Osteocyte (in vitro differentiated cells): Measurements from ENCODE around the gene DDX5. TPM values are rescaled to one million over a fixed set of nuclear protein-coding genes. Genes with fewer than 3 reads are reported as not detected.
"Not testable (repeated sequence)": the region's sequence is repeated elsewhere in the genome, so short reads cannot be mapped to it uniquely, and the experiment has no call there.

Experiments
- DNase-seq: peaks from one replicate; pipeline ENCODE4 v3.0.0; 2021; ENCODE audit warnings: mixed read lengths; ENCODE audit not compliant: unreplicated experiment; ENCODE audit errors: extremely low spot score
- H3K27ac Mint-ChIP-seq: one replicate; pipeline ENCODE4 v1.8.0; 2021; ENCODE audit warnings: mild to moderate bottlenecking, mixed read lengths; ENCODE audit not compliant: unreplicated experiment
- H3K27me3 Mint-ChIP-seq: one replicate; pipeline ENCODE4 v1.8.0; 2021; ENCODE audit warnings: mixed read lengths; ENCODE audit not compliant: unreplicated experiment
- H3K36me3 Mint-ChIP-seq: one replicate; pipeline ENCODE4 v1.8.0; 2021; ENCODE audit warnings: mixed read lengths; ENCODE audit not compliant: unreplicated experiment
- H3K4me1 Mint-ChIP-seq: one replicate; pipeline ENCODE4 v1.8.0; 2021; ENCODE audit warnings: mixed read lengths; ENCODE audit not compliant: unreplicated experiment
- H3K4me3 Mint-ChIP-seq: one replicate; pipeline ENCODE4 v1.8.0; 2021; ENCODE audit warnings: mild to moderate bottlenecking, moderate library complexity, mixed read lengths; ENCODE audit not compliant: unreplicated experiment
- H3K9me3 Mint-ChIP-seq: one replicate; pipeline ENCODE4 v1.8.0; 2021; ENCODE audit warnings: mixed read lengths; ENCODE audit not compliant: unreplicated experiment
- CTCF ChIP-seq: fragments of 200-600 bp; sonication (generic); IDR thresholded peaks from 2 replicates; pipeline ENCODE4 v1.5.0; 2021; ENCODE audit warnings: antibody characterized with exemption, mild to moderate bottlenecking, moderate library complexity
- total RNA-seq: library from RNA; stranded (reverse); gene quantifications from 2 replicates; pipeline ENCODE4 v1.2.1, GENCODE V29; 2021

The DDX5 gene
- total RNA-seq, 1 donor from 2014 or later, result 816 TPM

DNA sequence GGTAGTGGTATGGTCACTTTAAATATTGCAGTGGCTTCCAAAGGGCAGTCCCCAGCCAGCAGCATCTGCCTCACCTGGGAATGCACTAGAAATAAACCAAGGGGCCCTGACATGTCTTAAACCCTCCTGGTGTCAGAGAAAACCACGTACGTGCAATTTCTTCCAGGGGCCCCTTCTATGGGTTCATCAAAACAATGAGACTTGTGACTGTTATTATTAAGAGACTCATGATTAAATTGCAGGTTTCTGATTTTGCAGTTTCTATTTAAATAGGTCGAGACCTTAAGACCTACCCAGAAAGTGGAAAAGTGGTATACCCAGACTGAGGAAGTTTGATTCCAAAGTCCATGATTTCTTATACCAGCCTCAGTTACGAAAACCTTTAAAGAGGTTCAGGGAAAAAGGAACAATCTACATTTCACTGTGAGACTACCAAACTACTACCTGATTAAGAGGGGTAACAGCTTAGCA, 8.5 kb downstream of the DDX5 start:
- no peak for TF ChIP-seq CTCF
- Mint-ChIP-seq H3K4me1 (peaks cover 64% of the 10 kb centered on the region), H3K27ac (peak overlapping the region; percentile 93), H3K27me3 (no peaks in the 10 kb centered on the region), H3K36me3 (peaks cover 46% of the 10 kb centered on the region), H3K9me3 (no peaks in the 10 kb centered on the region), H3K4me3 (peak overlapping the region; percentile 99)
- no peak for DNase-seq

GRCh38 chr17:64496786-64497564, 9.1 kb downstream of the DDX5 start, which contains the start of gene POLG2:
Gene POLG2 (minus strand): TSS chr17:64497054. CDS start chr17:64496968, 86 bp downstream.
- Mint-ChIP-seq H3K4me3 (peak within 1 kb of the TSS; percentile 99), H3K4me1 (peaks cover 58% of the 10 kb centered on the region), H3K27ac (peak within 1 kb of the TSS; percentile 93), H3K9me3 (no peaks in the 10 kb centered on the region), H3K36me3 (peaks cover 43% of the 10 kb centered on the region), H3K27me3 (no peaks in the 10 kb centered on the region)
- peak; percentile 98 for DNase-seq
- peak; percentile 54 for TF ChIP-seq CTCF

- TF ChIP-seq CTCF, result no peak
- DNase-seq, result no peak
- Mint-ChIP-seq H3K4me1 (peaks cover 54% of the 10 kb centered on the region), H3K36me3 (peaks cover 41% of the 10 kb centered on the region), H3K9me3 (no peaks in the 10 kb centered on the region), H3K27me3 (no peaks in the 10 kb centered on the region), H3K27ac (peak overlapping the region; percentile 93), H3K4me3 (peak overlapping the region; percentile 99)
Observed at GRCh38 chr17:64496348-64496785, 9.7 kb downstream of the DDX5 start.

DNA sequence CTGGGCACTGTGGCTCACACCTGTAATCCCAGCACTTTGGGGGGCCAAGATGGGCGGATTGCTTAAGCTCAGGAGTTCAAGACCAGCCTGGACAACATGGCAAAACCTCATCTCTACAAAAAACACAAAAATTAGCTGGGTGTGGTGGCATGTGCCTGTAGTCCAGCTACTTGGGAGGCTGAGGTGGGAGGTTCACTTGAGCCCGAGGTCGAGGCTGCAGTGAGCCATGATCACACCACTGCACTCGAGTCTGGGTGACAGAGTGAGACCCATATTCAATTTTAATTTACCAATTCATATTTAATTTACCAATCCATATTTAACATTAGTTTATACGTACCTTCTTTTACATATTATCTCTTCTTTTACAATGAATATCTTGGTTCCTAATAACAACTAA, 10.8 kb downstream of the DDX5 start:
- H3K27ac Mint-ChIP-seq, DNase-seq, H3K27me3 Mint-ChIP-seq, H3K9me3 Mint-ChIP-seq: not testable (repeated sequence)
- H3K36me3 Mint-ChIP-seq, result peaks cover 33% of the 10 kb centered on the region
- peaks cover 48% of the 10 kb centered on the region for H3K4me1 Mint-ChIP-seq
- H3K4me3 Mint-ChIP-seq, result peak overlapping the region; percentile 10

GRCh38 chr17:64494121-64494520, 12.0 kb downstream of the DDX5 start:
- H3K4me1 Mint-ChIP-seq, result peaks cover 42% of the 10 kb centered on the region
- TF ChIP-seq CTCF, result no peak
- peaks cover 24% of the 10 kb centered on the region for H3K36me3 Mint-ChIP-seq
- H3K27ac Mint-ChIP-seq, result no peak overlapping the region
- no peak overlapping the region for H3K4me3 Mint-ChIP-seq
- no peak for DNase-seq
- no peaks in the 10 kb centered on the region for H3K27me3 Mint-ChIP-seq
- H3K9me3 Mint-ChIP-seq, result no peaks in the 10 kb centered on the region
